ENCODE data around the gene ABCA8. TPM values are rescaled to one million over a fixed set of nuclear protein-coding genes. Genes with fewer than 3 reads are reported as not detected.

ABCA8 gene
- total RNA-seq, 1 donor from 2014 or later: 1.5 TPM

GRCh38 chr17:68884888-68885287 lies 70.3 kb downstream of the ABCA8 start:
- no peak for DNase-seq (ENCODE audit: low spot score)
- Mint-ChIP-seq H3K27me3 (ENCODE audit: low read depth) (no peaks in the 10 kb centered on the region), H3K4me1 (ENCODE audit: low read depth) (no peaks in the 10 kb centered on the region), H3K27ac (ENCODE audit: unreplicated experiment) (no peak overlapping the region), H3K36me3 (ENCODE audit: low read depth) (peaks cover 5% of the 10 kb centered on the region), H3K4me3 (ENCODE audit: unreplicated experiment) (no peak overlapping the region), H3K9me3 (ENCODE audit: low read depth) (peaks cover 2% of the 10 kb centered on the region)
- no peak for TF ChIP-seq CTCF (IDR thresholded peaks at IDR 0.05)

GRCh38 chr17:68878226-68878885 lies 76.8 kb downstream of the ABCA8 start:
- TF ChIP-seq CTCF (IDR thresholded peaks at IDR 0.05): no peak
- Mint-ChIP-seq H3K27me3 (ENCODE audit: low read depth) (no peaks in the 10 kb centered on the region), H3K9me3 (ENCODE audit: low read depth) (peaks cover 18% of the 10 kb centered on the region), H3K4me1 (ENCODE audit: low read depth) (no peaks in the 10 kb centered on the region), H3K4me3 (ENCODE audit: unreplicated experiment) (no peak overlapping the region), H3K36me3 (ENCODE audit: low read depth) (peaks cover 12% of the 10 kb centered on the region), H3K27ac (ENCODE audit: unreplicated experiment) (no peak overlapping the region)
- DNase-seq (ENCODE audit: low spot score): no peak

GRCh38 chr17:68871447-68871846 lies 83.7 kb downstream of the ABCA8 start:
- no peak for TF ChIP-seq CTCF (IDR thresholded peaks at IDR 0.05)
- H3K9me3 Mint-ChIP-seq (ENCODE audit: low read depth): peaks cover 10% of the 10 kb centered on the region
- H3K27me3 Mint-ChIP-seq (ENCODE audit: low read depth): no peaks in the 10 kb centered on the region
- no peak overlapping the region for H3K27ac Mint-ChIP-seq (ENCODE audit: unreplicated experiment)
- H3K4me1 Mint-ChIP-seq (ENCODE audit: low read depth): peaks cover 10% of the 10 kb centered on the region
- peaks cover 5% of the 10 kb centered on the region for H3K36me3 Mint-ChIP-seq (ENCODE audit: low read depth)
- DNase-seq (ENCODE audit: low spot score): no peak
- H3K4me3 Mint-ChIP-seq (ENCODE audit: unreplicated experiment): no peak overlapping the region

GRCh38 chr17:68870976-68871375 lies 84.2 kb downstream of the ABCA8 start:
- Mint-ChIP-seq H3K27me3 (ENCODE audit: low read depth) (no peaks in the 10 kb centered on the region), H3K36me3 (ENCODE audit: low read depth) (peaks cover 5% of the 10 kb centered on the region), H3K9me3 (ENCODE audit: low read depth) (peaks cover 10% of the 10 kb centered on the region), H3K4me3 (ENCODE audit: unreplicated experiment) (no peak overlapping the region), H3K27ac (ENCODE audit: unreplicated experiment) (no peak overlapping the region), H3K4me1 (ENCODE audit: low read depth) (peaks cover 10% of the 10 kb centered on the region)
- DNase-seq (ENCODE audit: low spot score): no peak
- TF ChIP-seq CTCF (IDR thresholded peaks at IDR 0.05): no peak

GRCh38 chr17:68870161-68870826 lies 84.9 kb downstream of the ABCA8 start:
- no peak overlapping the region for H3K27ac Mint-ChIP-seq (ENCODE audit: unreplicated experiment)
- peaks cover 10% of the 10 kb centered on the region for H3K9me3 Mint-ChIP-seq (ENCODE audit: low read depth)
- H3K36me3 Mint-ChIP-seq (ENCODE audit: low read depth): peaks cover 5% of the 10 kb centered on the region
- no peak for TF ChIP-seq CTCF (IDR thresholded peaks at IDR 0.05)
- no peak overlapping the region for H3K4me3 Mint-ChIP-seq (ENCODE audit: unreplicated experiment)
- H3K27me3 Mint-ChIP-seq (ENCODE audit: low read depth): no peaks in the 10 kb centered on the region
- DNase-seq (ENCODE audit: low spot score): no peak
- H3K4me1 Mint-ChIP-seq (ENCODE audit: low read depth): peaks cover 10% of the 10 kb centered on the region
